ENCODE measurements around the gene IGF2R. TPM values are rescaled to one million over a fixed set of nuclear protein-coding genes. Genes with fewer than 3 reads are reported as not detected.

IGF2R gene
- total RNA-seq, 1 donor from 2014 or later, result 93.1 TPM

GRCh38 chr6:160051390-160051789, 82.5 kb downstream of the IGF2R start:
- DNase-seq, result no peak

- DNase-seq, result no peak
Measured at GRCh38 chr6:160054271-160054670, 85.4 kb downstream of the IGF2R start.

- DNase-seq, result no peak
Measured at GRCh38 chr6:160054913-160055312, 86.0 kb downstream of the IGF2R start.

GRCh38 chr6:160055378-160055777, 86.5 kb downstream of the IGF2R start:
- no peak for DNase-seq

GRCh38 chr6:160055813-160056212, 86.9 kb downstream of the IGF2R start:
- no peak for DNase-seq

- DNase-seq, result no peak
Measured at GRCh38 chr6:160057080-160057479, 88.2 kb downstream of the IGF2R start.

GRCh38 chr6:160058603-160059215, 89.8 kb downstream of the IGF2R start:
- DNase-seq, result no peak

GRCh38 chr6:160060221-160060620, 91.3 kb downstream of the IGF2R start:
- no peak for DNase-seq

GRCh38 chr6:160060920-160061447, 92.1 kb downstream of the IGF2R start:
- DNase-seq, result no peak

GRCh38 chr6:160063771-160064413, 95.0 kb downstream of the IGF2R start:
- DNase-seq, result no peak

- DNase-seq, result no peak
Measured at GRCh38 chr6:160065200-160065599, 96.3 kb downstream of the IGF2R start.

- no peak for DNase-seq
Measured at GRCh38 chr6:160067564-160067963, 98.7 kb downstream of the IGF2R start.

- no peak for DNase-seq
Measured at GRCh38 chr6:160068346-160068745, 99.5 kb downstream of the IGF2R start.

GRCh38 chr6:160069050-160069454, 100.2 kb downstream of the IGF2R start:
- no peak for DNase-seq

GRCh38 chr6:160069459-160069858, 100.6 kb downstream of the IGF2R start:
- no peak for DNase-seq

GRCh38 chr6:160070427-160070826, 101.5 kb downstream of the IGF2R start:
- no peak for DNase-seq

GRCh38 chr6:160070831-160071230, 101.9 kb downstream of the IGF2R start:
- no peak for DNase-seq

- DNase-seq, result no peak
Measured at GRCh38 chr6:160071805-160072690, 103.2 kb downstream of the IGF2R start.

- no peak for DNase-seq
Measured at GRCh38 chr6:160073272-160073671, 104.4 kb downstream of the IGF2R start.

- no peak for DNase-seq
Measured at GRCh38 chr6:160076009-160076408, 107.1 kb downstream of the IGF2R start.

- DNase-seq, result no peak
Measured at GRCh38 chr6:160077024-160077423, 108.1 kb downstream of the IGF2R start.

- no peak for DNase-seq
Measured at GRCh38 chr6:160077526-160077925, 108.6 kb downstream of the IGF2R start.
